ENCODE data around the gene LRFN5.

The LRFN5 gene

DNA sequence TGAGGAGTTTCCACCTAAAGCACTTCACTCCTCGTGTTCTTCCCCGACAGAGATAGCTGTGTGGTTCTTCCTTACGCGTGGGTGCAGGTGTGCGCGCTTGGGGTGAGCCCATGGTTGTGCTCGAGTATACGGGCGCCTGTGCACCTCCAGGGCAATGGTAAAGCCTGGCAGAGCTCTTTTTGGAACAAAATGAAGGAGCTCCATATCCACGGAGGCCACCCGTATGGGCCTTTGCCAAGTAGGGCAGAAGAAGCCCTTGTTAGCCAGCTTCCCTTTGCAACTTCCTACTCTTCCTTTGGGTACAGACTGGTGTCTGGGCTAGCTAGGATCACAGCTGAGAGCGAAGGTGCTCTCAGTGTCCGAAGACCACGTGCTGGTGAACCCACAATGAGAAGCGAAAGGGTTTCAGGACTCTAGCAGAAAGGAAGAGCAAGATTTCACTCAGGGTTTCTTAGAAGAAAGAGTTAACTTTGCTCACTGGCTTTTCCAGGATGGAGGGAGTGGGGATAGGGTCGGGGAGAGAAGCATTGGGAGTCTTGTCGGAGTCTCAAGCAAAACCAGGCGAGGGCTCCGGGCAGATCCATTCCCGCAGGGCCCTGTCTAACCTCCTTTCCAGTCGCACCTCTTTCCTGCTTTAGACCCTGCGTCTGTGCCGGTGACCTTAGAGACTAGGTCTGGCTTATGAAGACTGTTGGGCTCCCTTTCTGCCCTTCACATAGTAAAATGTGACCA, 960 bp upstream of the LRFN5 start:
- H3K4me1 ChIP-seq (ENCODE audit: control insufficient read depth, insufficient read depth, low read length): 0 out of 2 replicates have a peak, but pooled peaks cover 2% of the 10 kb centered on the region
- H3K36me3 ChIP-seq (ENCODE audit: control insufficient read depth in 2 of 2, insufficient read depth in 1 of 2, low read length in 2 of 2): no peaks in the 10 kb centered on the region
- POLR2A ChIA-PET: no interaction called here
- TF ChIP-seq ZNF121 (tag by site-specific recombination; IDR thresholded peaks at IDR 0.05): no peak
- TF ChIP-seq ZBTB1 (tag by site-specific recombination; IDR thresholded peaks at IDR 0.05): no peak
- TF ChIP-seq ZNF354C (tag by site-specific recombination; IDR thresholded peaks at IDR 0.05; ENCODE audit: borderline replicate concordance, low read depth): no peak
- TF ChIP-seq ZIC2 (tag by site-specific recombination; IDR thresholded peaks at IDR 0.05): no peak
- TF ChIP-seq ZFP37 (tag by site-specific recombination; IDR thresholded peaks at IDR 0.05): no peak
- TF ChIP-seq ZNF473 (tag by site-specific recombination; IDR thresholded peaks at IDR 0.05): no peak
- no peak for TF ChIP-seq ZFP41 (tag by site-specific recombination; IDR thresholded peaks at IDR 0.05; ENCODE audit: borderline replicate concordance)
- TF ChIP-seq WT1 (tag by site-specific recombination; IDR thresholded peaks at IDR 0.05): no peak
- TF ChIP-seq ZNF433 (tag by site-specific recombination; IDR thresholded peaks at IDR 0.05; ENCODE audit: low read depth): no peak
- TF ChIP-seq, protein P1, sequence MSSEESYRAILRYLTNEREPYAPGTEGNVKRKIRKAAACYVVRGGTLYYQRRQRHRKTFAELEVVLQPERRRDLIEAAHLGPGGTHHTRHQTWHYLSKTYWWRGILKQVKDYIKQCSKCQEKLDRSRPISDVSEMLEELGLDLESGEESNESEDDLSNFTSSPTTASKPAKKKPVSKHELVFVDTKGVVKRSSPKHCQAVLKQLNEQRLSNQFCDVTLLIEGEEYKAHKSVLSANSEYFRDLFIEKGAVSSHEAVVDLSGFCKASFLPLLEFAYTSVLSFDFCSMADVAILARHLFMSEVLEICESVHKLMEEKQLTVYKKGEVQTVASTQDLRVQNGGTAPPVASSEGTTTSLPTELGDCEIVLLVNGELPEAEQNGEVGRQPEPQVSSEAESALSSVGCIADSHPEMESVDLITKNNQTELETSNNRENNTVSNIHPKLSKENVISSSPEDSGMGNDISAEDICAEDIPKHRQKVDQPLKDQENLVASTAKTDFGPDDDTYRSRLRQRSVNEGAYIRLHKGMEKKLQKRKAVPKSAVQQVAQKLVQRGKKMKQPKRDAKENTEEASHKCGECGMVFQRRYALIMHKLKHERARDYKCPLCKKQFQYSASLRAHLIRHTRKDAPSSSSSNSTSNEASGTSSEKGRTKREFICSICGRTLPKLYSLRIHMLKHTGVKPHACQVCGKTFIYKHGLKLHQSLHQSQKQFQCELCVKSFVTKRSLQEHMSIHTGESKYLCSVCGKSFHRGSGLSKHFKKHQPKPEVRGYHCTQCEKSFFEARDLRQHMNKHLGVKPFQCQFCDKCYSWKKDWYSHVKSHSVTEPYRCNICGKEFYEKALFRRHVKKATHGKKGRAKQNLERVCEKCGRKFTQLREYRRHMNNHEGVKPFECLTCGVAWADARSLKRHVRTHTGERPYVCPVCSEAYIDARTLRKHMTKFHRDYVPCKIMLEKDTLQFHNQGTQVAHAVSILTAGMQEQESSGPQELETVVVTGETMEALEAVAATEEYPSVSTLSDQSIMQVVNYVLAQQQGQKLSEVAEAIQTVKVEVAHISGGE (tag by site-specific recombination; conservative IDR thresholded peaks at IDR 0.05; ENCODE audit: low read depth): no peak
- TF ChIP-seq, protein P2, sequence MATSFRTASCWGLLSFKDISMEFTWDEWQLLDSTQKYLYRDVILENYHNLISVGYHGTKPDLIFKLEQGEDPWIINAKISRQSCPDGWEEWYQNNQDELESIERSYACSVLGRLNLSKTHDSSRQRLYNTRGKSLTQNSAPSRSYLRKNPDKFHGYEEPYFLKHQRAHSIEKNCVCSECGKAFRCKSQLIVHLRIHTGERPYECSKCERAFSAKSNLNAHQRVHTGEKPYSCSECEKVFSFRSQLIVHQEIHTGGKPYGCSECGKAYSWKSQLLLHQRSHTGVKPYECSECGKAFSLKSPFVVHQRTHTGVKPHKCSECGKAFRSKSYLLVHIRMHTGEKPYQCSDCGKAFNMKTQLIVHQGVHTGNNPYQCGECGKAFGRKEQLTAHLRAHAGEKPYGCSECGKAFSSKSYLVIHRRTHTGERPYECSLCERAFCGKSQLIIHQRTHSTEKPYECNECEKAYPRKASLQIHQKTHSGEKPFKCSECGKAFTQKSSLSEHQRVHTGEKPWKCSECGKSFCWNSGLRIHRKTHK (tag by site-specific recombination; IDR thresholded peaks at IDR 0.05): no peak
- TF ChIP-seq YY2 (tag by site-specific recombination; IDR thresholded peaks at IDR 0.05): no peak
- no peak for TF ChIP-seq ZNF530 (tag by site-specific recombination; IDR thresholded peaks at IDR 0.05; ENCODE audit: low read depth)
- no peak for TF ChIP-seq ZNF24 (tag by site-specific recombination; IDR thresholded peaks at IDR 0.05)
- H3K27ac ChIP-seq (ENCODE audit: extremely low read depth, low read depth, low read length): no peak overlapping the region
- H3K9me3 ChIP-seq (ENCODE audit: control insufficient read depth, insufficient read depth, low read depth, low read length): no peaks in the 10 kb centered on the region
- peak overlapping the region; percentile 50 for H3K4me3 ChIP-seq (ENCODE audit: low read depth, low read length)
- CTCF ChIA-PET: no interaction called here

DNA sequence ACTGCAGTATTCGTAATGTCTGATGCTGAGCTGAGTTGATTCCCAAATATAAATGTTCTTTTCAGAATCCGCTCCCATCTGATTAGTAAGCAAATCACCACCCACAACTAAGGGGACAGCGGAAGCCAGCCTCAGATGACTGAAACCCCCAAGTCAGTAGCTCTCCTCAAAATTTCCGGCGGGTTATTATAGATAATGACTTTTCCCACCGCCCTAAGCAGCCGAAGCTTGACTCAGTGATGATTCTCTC, 469 bp upstream of the LRFN5 start:
- POLR2A ChIA-PET: no interaction called here

DNA sequence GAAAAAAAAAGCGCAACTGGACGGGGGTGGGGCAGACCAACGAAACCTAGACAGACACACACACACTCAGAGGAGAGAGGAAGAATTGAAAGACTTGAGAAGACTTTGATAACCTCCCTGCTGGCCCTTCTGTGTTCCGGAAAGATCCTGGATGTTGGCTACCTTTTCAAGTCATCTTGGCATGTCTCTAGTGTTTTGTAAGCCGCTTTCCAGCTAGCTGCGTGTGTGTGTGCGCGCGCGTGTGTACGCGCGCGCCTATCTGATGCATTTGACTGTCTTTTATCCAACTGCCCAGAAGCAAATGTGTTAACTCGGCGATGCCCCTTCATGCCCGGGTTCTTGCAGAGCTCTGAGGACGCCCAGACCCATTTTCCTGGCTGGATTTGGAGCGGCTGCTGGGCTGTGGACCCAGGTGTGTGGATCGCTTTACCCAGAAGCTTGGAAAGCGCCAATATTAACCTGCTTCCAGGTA, 664 bp downstream of the LRFN5 start:
- Histone ChIP-seq H3K4me1 (ENCODE audit: control insufficient read depth, insufficient read depth, low read length) (0 out of 2 replicates have a peak, but pooled peaks cover 2% of the 10 kb centered on the region), H3K9me3 (ENCODE audit: control insufficient read depth, insufficient read depth, low read depth, low read length) (no peaks in the 10 kb centered on the region), H3K4me3 (ENCODE audit: low read depth, low read length) (peak overlapping the region; percentile 50), H3K36me3 (ENCODE audit: control insufficient read depth in 2 of 2, insufficient read depth in 1 of 2, low read length in 2 of 2) (no peaks in the 10 kb centered on the region), H3K27ac (ENCODE audit: extremely low read depth, low read depth, low read length) (no peak overlapping the region)
- CTCF ChIA-PET: interaction anchor here (0.7 kb wide), 1 partner anchor 24 kb away, joined by 3 read pairs; no protein-coding TSS in a partner anchor
- POLR2A ChIA-PET: no interaction called here
- TF ChIP-seq, protein P3, sequence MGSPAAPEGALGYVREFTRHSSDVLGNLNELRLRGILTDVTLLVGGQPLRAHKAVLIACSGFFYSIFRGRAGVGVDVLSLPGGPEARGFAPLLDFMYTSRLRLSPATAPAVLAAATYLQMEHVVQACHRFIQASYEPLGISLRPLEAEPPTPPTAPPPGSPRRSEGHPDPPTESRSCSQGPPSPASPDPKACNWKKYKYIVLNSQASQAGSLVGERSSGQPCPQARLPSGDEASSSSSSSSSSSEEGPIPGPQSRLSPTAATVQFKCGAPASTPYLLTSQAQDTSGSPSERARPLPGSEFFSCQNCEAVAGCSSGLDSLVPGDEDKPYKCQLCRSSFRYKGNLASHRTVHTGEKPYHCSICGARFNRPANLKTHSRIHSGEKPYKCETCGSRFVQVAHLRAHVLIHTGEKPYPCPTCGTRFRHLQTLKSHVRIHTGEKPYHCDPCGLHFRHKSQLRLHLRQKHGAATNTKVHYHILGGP (tag by site-specific recombination; IDR thresholded peaks at IDR 0.05): no peak
- TF ChIP-seq SETDB1 (IDR thresholded peaks at IDR 0.05; ENCODE audit: insufficient read length, low read length) (no peak), ZNF555 (tag by site-specific recombination; conservative IDR thresholded peaks at IDR 0.05) (no peak)
- TF ChIP-seq, protein P4, sequence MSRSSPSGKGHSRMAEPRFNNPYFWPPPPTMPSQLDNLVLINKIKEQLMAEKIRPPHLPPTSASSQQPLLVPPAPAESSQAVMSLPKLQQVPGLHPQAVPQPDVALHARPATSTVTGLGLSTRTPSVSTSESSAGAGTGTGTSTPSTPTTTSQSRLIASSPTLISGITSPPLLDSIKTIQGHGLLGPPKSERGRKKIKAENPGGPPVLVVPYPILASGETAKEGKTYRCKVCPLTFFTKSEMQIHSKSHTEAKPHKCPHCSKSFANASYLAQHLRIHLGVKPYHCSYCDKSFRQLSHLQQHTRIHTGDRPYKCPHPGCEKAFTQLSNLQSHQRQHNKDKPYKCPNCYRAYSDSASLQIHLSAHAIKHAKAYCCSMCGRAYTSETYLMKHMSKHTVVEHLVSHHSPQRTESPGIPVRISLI (tag by site-specific recombination; IDR thresholded peaks at IDR 0.05): no peak
- TF ChIP-seq, protein P5, sequence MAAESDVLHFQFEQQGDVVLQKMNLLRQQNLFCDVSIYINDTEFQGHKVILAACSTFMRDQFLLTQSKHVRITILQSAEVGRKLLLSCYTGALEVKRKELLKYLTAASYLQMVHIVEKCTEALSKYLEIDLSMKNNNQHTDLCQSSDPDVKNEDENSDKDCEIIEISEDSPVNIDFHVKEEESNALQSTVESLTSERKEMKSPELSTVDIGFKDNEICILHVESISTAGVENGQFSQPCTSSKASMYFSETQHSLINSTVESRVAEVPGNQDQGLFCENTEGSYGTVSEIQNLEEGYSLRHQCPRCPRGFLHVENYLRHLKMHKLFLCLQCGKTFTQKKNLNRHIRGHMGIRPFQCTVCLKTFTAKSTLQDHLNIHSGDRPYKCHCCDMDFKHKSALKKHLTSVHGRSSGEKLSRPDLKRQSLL (tag by site-specific recombination; IDR thresholded peaks at IDR 0.05): no peak

More for the DNA sequence above, 469 bp upstream of the LRFN5 start:
- peak overlapping the region; percentile 50 for H3K4me3 ChIP-seq (ENCODE audit: low read depth, low read length)
- TF ChIP-seq, protein P4 (tag by site-specific recombination; IDR thresholded peaks at IDR 0.05): no peak
- CTCF ChIA-PET: no interaction called here
- no peak overlapping the region for H3K27ac ChIP-seq (ENCODE audit: extremely low read depth, low read depth, low read length)
- H3K36me3 ChIP-seq (ENCODE audit: control insufficient read depth in 2 of 2, insufficient read depth in 1 of 2, low read length in 2 of 2): no peaks in the 10 kb centered on the region
- 0 out of 2 replicates have a peak, but pooled peaks cover 2% of the 10 kb centered on the region for H3K4me1 ChIP-seq (ENCODE audit: control insufficient read depth, insufficient read depth, low read length)
- no peaks in the 10 kb centered on the region for H3K9me3 ChIP-seq (ENCODE audit: control insufficient read depth, insufficient read depth, low read depth, low read length)

All from HEK293 (cell line).